ENCODE results near the gene SERINC1.

The SERINC1 gene

GRCh38 chr6:122431780-122432179, 39.8 kb downstream of the SERINC1 start:
- DNase-seq: no peak

GRCh38 chr6:122429323-122429722, 42.3 kb downstream of the SERINC1 start:
- no peak for DNase-seq

GRCh38 chr6:122428781-122429180, 42.8 kb downstream of the SERINC1 start:
- no peak for DNase-seq

GRCh38 chr6:122426597-122426996, 45.0 kb downstream of the SERINC1 start:
- DNase-seq: no peak

GRCh38 chr6:122423734-122424133, 47.9 kb downstream of the SERINC1 start:
- no peak for DNase-seq

- DNase-seq: no peak
Observed at GRCh38 chr6:122422614-122423267, 48.9 kb downstream of the SERINC1 start.

- DNase-seq: no peak
Observed at GRCh38 chr6:122422003-122422402, 49.6 kb downstream of the SERINC1 start.

- DNase-seq: no peak
Observed at GRCh38 chr6:122416825-122417224, 54.8 kb downstream of the SERINC1 start.

- DNase-seq: no peak
Observed at GRCh38 chr6:122412001-122412400, 59.6 kb downstream of the SERINC1 start.

GRCh38 chr6:122408702-122409458, 62.7 kb downstream of the SERINC1 start:
- no peak for DNase-seq

- DNase-seq: no peak
Observed at GRCh38 chr6:122408240-122408639, 63.4 kb downstream of the SERINC1 start.

- no peak for DNase-seq
Observed at GRCh38 chr6:122407712-122408111, 63.9 kb downstream of the SERINC1 start.

- DNase-seq: no peak
Observed at GRCh38 chr6:122406187-122406586, 65.4 kb downstream of the SERINC1 start.

- DNase-seq: peak; percentile 4
Observed at GRCh38 chr6:122405417-122405816, 66.2 kb downstream of the SERINC1 start.

- DNase-seq: no peak
Observed at GRCh38 chr6:122404444-122404843, 67.2 kb downstream of the SERINC1 start.

- DNase-seq: no peak
Observed at GRCh38 chr6:122401104-122401503, 70.5 kb downstream of the SERINC1 start.

GRCh38 chr6:122400462-122401089, 71.0 kb downstream of the SERINC1 start:
- peak; percentile 27 for DNase-seq

- peak; percentile 57 for DNase-seq
Observed at GRCh38 chr6:122400121-122400450, 71.5 kb downstream of the SERINC1 start.

GRCh38 chr6:122399348-122400120, 72.1 kb downstream of the SERINC1 start, which contains the start of gene HSF2:
HSF2 (plus strand) TSS chr6:122399652; CDS start chr6:122399738, 86 bp downstream.
- DNase-seq: peak; percentile 97

- DNase-seq: no peak
Observed at GRCh38 chr6:122399055-122399347, 72.6 kb downstream of the SERINC1 start.

GRCh38 chr6:122394016-122394415, 77.6 kb downstream of the SERINC1 start:
- no peak for DNase-seq

GRCh38 chr6:122393351-122393896, 78.2 kb downstream of the SERINC1 start:
- peak; percentile 4 for DNase-seq

All from DMS53 (cell line).